Esophagus muscularis mucosa (tissue), 4 donors: ENCODE data around the gene KPTN. TPM values are rescaled to one million over a fixed set of nuclear protein-coding genes. Genes with fewer than 3 reads are reported as not detected.

Experiments
- DNase-seq: peaks from one replicate; pipeline ENCODE4 v3.0.0-alpha.2; 2017; ENCODE audit errors: extremely low spot score
- H3K27ac ChIP-seq, 4 donors: fragments of 200-600 bp; sonication (generic); replicated peaks in 1 of 4; 1 replicate in 3 of 4; 2 replicates in 1 of 4; pipeline ENCODE4 v1.5.1; 2016 to 2019; ENCODE audit warnings: mild to moderate bottlenecking in 1 of 4
- H3K27me3 ChIP-seq, 4 donors: fragments of 200-600 bp; sonication (generic); one replicate each; pipeline versions ENCODE4 v1.5.1 to v1.6.0; 2016 to 2019
- H3K36me3 ChIP-seq, 4 donors: fragments of 200-600 bp; sonication (generic); one replicate each; pipeline ENCODE4 v1.5.1; 2016 to 2019
- H3K4me1 ChIP-seq, 4 donors: fragments of 200-600 bp; sonication (generic); one replicate each; pipeline ENCODE4 v1.5.1; 2016 to 2019
- H3K4me3 ChIP-seq, 4 donors: fragments of 200-600 bp; sonication (generic); 1 replicate in 2 of 4; 2 replicates in 2 of 4; pipeline ENCODE4 v1.5.1; 2016 to 2019; ENCODE audit warnings: mild to moderate bottlenecking in 4 of 4, moderate library complexity in 1 of 4
- H3K9me3 ChIP-seq, 4 donors: fragments of 200-600 bp; sonication (generic); 1 replicate in 3 of 4; 2 replicates in 1 of 4; pipeline ENCODE4 v1.5.1; 2016 to 2019
- EP300 ChIP-seq: sonication (generic); formaldehyde crosslinking; IDR thresholded peaks from one replicate; pipeline ENCODE4 v1.6.1; 2017; ENCODE audit warnings: antibody characterized with exemption
- POLR2A ChIP-seq: fragments of 450-650 bp; IDR thresholded peaks from one replicate; pipeline ENCODE4 v1.6.1; 2017; ENCODE audit warnings: antibody characterized with exemption, moderate library complexity, mild to moderate bottlenecking, low read depth
- POLR2AphosphoS5 ChIP-seq, 2 donors: sonication (generic); formaldehyde crosslinking; IDR thresholded peaks; one replicate each; pipeline ENCODE4 v1.6.1; 2017; ENCODE audit warnings: antibody characterized with exemption in 2 of 2
- WGBS: methylation state at CpG from one replicate; pipeline ENCODE4 v1.1.5; 2018; 5-methylcytosine and 5-hydroxymethylcytosine counted together
- intact Hi-C: fragments of 100-400 bp; cut with DNase I; formaldehyde crosslinking; loops from one replicate; pipeline ENCODE4 v1.15.1; 2023
- total RNA-seq, 4 donors: library from RNA; depleted of rRNA; stranded (reverse); fragments of >200 nt; gene quantifications; one replicate each; pipeline versions ENCODE4 v1.1.0 to v1.2.1, GENCODE V29; 2016
- TF ChIP-seq, protein P1 (sequence below), 3 experiments: fragments of 200-600 bp in 2 of 3; fragments of 450-650 bp in 1 of 3; sonication (generic) in 2 of 3; IDR thresholded peaks; one replicate each; pipeline ENCODE4 v1.5.1; 2017 to 2019; ENCODE audit warnings: antibody characterized with exemption in 3 of 3, mild to moderate bottlenecking in 2 of 3, moderate library complexity in 1 of 3

The KPTN gene
- total RNA-seq, 4 donors from 2014 or later = 2.3 to 9.4 (median 5.2) TPM

DNA sequence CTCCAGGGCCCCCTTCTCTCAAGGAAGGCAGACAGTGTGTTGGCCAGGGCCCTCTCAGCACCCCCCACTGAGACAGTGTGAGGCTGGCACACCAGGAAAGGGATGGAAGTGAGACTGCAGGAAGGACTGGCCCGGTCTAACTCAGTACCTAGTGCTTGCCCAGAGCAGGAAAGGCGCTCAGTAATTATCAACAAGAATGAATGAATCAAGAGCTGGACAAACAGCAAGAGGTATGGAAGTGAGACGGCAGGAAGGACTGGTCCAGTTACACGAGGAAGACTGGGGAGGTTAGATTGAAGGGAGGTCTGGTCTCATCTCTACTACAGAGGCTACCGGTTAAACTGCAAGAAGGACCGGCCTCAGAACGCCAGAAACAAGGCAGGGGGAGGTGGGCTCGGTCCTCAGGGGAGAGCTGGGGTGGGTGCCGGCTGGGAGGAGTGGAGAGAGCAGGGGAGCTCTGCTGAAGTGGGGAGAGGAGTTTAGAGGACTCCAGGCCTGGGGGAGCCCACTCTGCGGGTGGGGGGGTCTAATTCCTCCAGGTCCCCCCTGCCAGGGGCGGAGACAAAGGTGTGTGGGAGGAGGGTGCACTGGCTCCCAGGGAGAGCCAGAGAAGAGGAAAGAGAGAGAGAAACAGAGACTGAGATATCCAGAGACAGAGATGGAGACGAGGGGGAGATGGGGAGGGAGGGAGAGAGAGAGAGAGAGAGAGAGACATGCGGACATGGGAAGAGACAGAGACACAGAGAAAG is 13.4 kb downstream of the KPTN start:
- 24% methylated on average over 13 of the region's 13 CpGs for WGBS
- H3K36me3 ChIP-seq = peaks cover 0 to 4% (median 2%) of the 10 kb centered on the region in 4 donors
- TF ChIP-seq, protein P1, sequence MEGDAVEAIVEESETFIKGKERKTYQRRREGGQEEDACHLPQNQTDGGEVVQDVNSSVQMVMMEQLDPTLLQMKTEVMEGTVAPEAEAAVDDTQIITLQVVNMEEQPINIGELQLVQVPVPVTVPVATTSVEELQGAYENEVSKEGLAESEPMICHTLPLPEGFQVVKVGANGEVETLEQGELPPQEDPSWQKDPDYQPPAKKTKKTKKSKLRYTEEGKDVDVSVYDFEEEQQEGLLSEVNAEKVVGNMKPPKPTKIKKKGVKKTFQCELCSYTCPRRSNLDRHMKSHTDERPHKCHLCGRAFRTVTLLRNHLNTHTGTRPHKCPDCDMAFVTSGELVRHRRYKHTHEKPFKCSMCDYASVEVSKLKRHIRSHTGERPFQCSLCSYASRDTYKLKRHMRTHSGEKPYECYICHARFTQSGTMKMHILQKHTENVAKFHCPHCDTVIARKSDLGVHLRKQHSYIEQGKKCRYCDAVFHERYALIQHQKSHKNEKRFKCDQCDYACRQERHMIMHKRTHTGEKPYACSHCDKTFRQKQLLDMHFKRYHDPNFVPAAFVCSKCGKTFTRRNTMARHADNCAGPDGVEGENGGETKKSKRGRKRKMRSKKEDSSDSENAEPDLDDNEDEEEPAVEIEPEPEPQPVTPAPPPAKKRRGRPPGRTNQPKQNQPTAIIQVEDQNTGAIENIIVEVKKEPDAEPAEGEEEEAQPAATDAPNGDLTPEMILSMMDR (IDR thresholded peaks at IDR 0.05) = no peak
- TF ChIP-seq POLR2A (no peak), EP300 (no peak), POLR2AphosphoS5 (IDR thresholded peaks at IDR 0.05) (no peak)
- peak overlapping the region; percentile 50 to 60 (median 52) for H3K4me3 ChIP-seq
- no peak for DNase-seq
- intact Hi-C loops = no loop called here
- peak overlapping the region in 3 of 4 donors; percentile 67 to 77 (median 75) for H3K27ac ChIP-seq
- H3K9me3 ChIP-seq = no peaks in the 10 kb centered on the region
- peaks cover 0 to 43% (median 5%) of the 10 kb centered on the region in 4 donors for H3K27me3 ChIP-seq
- peaks cover 7 to 47% (median 41%) of the 10 kb centered on the region in 4 donors for H3K4me1 ChIP-seq

DNA sequence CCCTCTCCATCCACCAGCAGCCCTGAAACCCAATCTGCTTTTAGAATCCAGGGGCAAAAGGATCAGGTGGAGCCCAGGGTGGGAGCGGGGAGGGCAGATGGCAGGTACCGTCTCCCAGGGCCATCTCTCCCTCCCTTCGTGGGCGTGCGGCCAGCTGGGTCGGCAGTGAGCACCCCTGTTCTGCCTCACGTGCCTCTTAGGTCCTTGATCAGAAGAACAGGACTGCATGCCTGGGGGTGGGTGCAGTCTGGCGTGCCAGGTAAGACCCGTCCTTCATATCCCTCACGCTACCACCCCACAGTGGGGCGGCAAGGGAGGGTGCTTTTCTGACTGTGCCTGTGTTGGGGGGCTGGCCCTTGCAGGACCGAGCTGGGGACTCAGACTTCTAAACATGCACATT is 14.3 kb downstream of the KPTN start:
- WGBS = 33% methylated on average over 1 of the region's 12 CpGs
- H3K27me3 ChIP-seq = peaks cover 0 to 43% (median 5%) of the 10 kb centered on the region in 4 donors

DNA sequence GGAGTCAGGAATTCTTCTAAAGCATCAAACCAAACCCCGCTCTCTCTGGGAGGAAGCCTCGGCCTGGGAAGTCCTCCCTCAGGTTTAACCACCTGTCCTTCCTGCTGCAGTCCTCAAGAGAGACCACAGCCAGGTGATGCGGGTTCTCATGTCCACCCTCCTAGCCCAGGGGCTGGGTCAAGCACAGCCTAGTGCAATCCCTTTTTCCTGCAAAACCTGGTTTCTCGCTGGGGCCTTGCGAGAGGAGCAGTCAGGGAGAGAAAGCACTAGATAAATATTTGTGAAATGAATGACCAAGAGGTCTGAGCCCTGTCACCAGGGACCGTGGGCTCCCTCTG is 14.7 kb downstream of the KPTN start:
- WGBS = 17% methylated on average over 6 of the region's 6 CpGs

More for the DNA sequence above, 14.3 kb downstream of the KPTN start:
- no peak for DNase-seq
- intact Hi-C loops = no loop called here
- peak overlapping the region in 3 of 4 donors; percentile 44 to 77 (median 50) for H3K27ac ChIP-seq
- peaks cover 0 to 8% (median 0%) of the 10 kb centered on the region in 4 donors for H3K36me3 ChIP-seq
- no peaks in the 10 kb centered on the region for H3K9me3 ChIP-seq
- no peak overlapping the region for H3K4me3 ChIP-seq
- H3K4me1 ChIP-seq = peaks cover 7 to 47% (median 41%) of the 10 kb centered on the region in 4 donors
- TF ChIP-seq POLR2A (no peak), EP300 (no peak), POLR2AphosphoS5 (IDR thresholded peaks at IDR 0.05) (no peak)
- TF ChIP-seq, protein P1 (IDR thresholded peaks at IDR 0.05) = no peak

DNA sequence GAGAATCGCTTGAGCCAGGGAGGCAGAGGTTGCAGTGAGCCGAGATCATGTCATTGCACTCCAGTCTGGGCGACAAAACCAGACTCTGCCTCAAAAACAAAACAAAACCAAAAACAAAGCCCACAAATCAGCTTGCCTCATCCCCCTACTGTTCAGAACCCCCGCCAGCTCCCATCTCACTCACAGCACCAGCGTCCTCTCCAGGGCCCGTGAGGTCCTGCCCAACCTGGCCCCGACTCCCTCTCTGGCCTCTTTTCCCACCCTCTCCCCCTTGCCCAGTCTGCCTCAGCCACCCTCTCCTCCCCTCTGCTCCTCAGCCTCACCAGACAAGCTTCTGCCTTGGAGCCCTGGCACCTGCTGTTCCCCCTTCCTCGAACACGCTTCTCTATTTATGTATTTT is 16.1 kb downstream of the KPTN start:
- Histone ChIP-seq H3K36me3 (peaks cover 0 to 8% (median 0%) of the 10 kb centered on the region in 4 donors), H3K4me1 (peaks cover 7 to 46% (median 41%) of the 10 kb centered on the region in 4 donors), H3K27me3 (peaks cover 0 to 33% (median 5%) of the 10 kb centered on the region in 4 donors), H3K9me3 (no peaks in the 10 kb centered on the region), H3K4me3 (no peak overlapping the region), H3K27ac (no peak overlapping the region)
- intact Hi-C loops = no loop called here
- 65% methylated on average over 9 of the region's 9 CpGs for WGBS
- no peak for TF ChIP-seq EP300
- no peak for TF ChIP-seq POLR2A
- TF ChIP-seq POLR2AphosphoS5 (IDR thresholded peaks at IDR 0.05) = no peak
- TF ChIP-seq, protein P1 (IDR thresholded peaks at IDR 0.05) = no peak
- DNase-seq = no peak

More for the DNA sequence above, 14.7 kb downstream of the KPTN start:
- H3K9me3 ChIP-seq = no peaks in the 10 kb centered on the region
- intact Hi-C loops = no loop called here
- H3K4me1 ChIP-seq = peaks cover 7 to 47% (median 41%) of the 10 kb centered on the region in 4 donors
- peak overlapping the region in 3 of 4 donors; percentile 44 to 77 (median 50) for H3K27ac ChIP-seq
- H3K27me3 ChIP-seq = peaks cover 0 to 43% (median 5%) of the 10 kb centered on the region in 4 donors
- DNase-seq = no peak
- H3K36me3 ChIP-seq = peaks cover 0 to 8% (median 0%) of the 10 kb centered on the region in 4 donors
- TF ChIP-seq, protein P1 (IDR thresholded peaks at IDR 0.05) = no peak
- TF ChIP-seq EP300 (no peak), POLR2AphosphoS5 (IDR thresholded peaks at IDR 0.05) (no peak), POLR2A (no peak)
- no peak overlapping the region for H3K4me3 ChIP-seq
